Muscle of arm (tissue), 12 donors: ENCODE data around the gene DES. TPM values are rescaled to one million over a fixed set of nuclear protein-coding genes. Genes with fewer than 3 reads are reported as not detected.
A peak's percentile ranks its signal among the peaks of the same experiment; 100 is the strongest.

ENCODE experiments used
- DNase-seq: peaks from one replicate; pipeline ENCODE4 v3.0.0-alpha.2; 2013
- polyA plus RNA-seq, 12 donors: library from polyadenylated mRNA; unstranded; fragments of 120-200 nt; gene quantifications; one replicate each; pipeline ENCODE4 v1.2.1, GENCODE V29; 2013; ENCODE audit not compliant: insufficient read length in 12 of 12

Gene DES
- polyA plus RNA-seq, 12 donors: 1,983 to 5,935 (median 4,188) TPM

DNA sequence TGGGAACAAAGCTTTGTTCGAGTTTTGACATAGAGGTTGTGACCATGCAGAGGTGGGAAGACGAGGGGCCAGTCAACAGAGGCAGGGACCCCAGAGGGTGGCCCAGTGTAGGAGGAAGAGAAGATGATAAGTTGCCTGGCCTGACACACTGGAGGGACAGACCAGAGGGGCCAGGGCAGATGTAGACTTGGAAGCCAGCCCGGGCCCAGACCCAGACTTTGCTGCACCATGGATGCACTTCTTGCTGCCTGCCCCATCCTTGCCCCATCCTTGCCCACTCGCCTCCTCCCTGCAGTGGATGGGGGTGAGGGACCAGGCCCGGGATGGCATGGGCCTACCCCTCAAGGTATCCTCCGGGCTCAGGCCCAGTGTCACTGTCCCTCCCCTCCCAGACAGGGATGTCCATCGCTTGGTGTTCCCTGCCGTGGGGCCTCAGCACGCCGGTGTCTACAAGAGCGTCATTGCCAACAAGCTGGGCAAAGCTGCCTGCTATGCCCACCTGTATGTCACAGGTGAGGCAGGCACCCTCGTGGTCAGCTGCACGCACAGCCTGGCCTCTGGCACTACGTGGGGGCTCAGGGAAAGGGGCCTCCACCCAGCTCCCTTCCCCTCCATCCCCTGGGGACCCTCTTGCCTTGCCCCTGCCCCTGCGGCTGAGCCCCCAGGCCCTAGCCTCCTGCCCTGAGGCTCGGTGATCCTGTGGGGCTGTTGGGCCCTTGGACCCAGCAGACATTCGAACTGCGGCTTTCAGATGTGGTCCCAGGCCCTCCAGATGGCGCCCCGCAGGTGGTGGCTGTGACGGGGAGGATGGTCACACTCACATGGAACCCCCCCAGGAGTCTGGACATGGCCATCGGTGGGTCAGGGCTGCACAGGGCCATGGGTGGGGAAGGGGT lies 53.5 kb downstream of the DES start:
- no peak for DNase-seq

DNA sequence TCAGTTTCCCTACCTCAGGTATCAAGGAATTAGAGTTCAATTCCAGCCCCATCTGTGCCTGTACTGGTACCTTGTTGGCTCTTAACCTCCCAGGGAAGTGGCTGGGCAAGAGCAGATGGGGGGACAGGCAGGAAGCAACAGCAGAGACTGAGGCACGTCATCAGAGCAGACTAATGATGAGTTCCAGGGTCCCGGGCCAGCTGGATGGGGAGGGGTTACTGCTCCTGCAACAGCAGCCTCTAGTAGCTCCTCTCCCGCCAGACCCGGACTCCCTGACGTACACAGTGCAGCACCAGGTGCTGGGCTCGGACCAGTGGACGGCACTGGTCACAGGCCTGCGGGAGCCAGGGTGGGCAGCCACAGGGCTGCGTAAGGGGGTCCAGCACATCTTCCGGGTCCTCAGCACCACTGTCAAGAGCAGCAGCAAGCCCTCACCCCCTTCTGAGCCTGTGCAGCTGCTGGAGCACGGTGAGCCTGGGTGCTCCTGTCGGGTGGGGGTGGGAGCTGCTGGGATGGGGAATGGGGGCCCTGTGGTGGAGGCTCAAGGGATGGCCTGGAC lies 54.5 kb downstream of the DES start:
- no peak for DNase-seq

DNA sequence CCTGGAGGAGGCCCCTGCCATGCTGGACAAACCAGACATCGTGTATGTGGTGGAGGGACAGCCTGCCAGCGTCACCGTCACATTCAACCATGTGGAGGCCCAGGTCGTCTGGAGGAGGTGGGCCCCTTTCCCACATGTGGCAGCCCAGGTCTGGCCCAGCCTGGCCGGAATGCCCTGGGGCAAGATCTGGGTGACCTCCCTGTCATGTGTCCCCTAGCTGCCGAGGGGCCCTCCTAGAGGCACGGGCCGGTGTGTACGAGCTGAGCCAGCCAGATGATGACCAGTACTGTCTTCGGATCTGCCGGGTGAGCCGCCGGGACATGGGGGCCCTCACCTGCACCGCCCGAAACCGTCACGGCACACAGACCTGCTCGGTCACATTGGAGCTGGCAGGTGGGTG lies 55.3 kb downstream of the DES start:
- no peak for DNase-seq

DNA sequence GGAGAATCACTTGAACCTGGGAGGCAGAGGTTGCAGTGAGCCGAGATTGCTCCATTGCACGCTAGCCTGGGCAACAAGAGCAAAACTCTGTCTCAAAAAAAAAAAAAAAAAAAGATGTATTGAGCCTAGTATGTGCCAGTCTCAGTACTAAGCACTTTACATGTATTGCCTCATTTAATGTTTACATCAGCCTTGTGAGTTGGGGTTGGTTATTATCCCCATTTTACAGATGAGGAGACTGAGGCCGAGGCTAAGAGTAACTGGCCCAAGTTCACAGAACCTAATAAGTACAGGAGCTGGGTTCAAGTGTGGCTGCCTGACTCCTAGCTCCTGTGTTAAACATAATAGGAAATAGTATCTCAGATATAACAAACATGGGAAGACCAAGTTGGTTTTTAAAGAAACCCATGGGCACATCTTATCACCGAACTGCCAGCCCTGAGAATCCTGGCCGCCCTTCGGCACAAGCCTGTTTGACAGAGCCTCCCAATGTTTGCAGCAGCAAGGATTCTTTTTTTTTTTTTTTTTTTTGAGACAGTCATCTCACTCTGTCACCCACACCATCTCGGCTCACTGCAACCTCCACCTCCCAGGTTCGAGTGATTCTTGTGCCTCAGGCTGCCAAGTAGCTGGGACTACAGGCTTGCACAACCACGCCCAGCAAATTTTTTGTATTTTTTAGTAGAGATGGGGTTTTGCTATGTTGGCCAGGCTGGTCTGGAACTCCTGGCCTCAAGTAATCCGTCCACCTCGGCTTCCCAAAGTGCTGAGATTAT lies 56.3 kb downstream of the DES start:
- DNase-seq: no peak

DNA sequence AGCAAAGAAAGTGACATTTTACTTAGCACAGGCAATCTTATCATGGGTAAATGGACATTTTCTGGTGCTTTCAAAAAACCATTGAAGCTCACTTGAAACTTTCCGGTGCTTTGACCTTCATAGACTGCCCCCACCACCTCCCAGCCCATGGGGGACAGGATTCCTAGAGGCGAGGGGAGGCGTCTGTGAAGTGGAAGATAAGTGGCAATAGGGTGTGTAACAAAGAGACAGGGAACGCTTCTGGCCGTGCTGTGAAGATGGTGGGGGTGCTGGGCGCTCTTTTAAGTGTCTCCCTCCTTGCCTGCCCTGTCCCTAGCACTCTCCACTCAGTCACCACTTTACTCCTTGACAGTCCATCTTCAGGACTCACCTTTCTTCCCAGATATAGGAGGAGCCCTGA lies 57.1 kb downstream of the DES start:
- no peak for DNase-seq

DNA sequence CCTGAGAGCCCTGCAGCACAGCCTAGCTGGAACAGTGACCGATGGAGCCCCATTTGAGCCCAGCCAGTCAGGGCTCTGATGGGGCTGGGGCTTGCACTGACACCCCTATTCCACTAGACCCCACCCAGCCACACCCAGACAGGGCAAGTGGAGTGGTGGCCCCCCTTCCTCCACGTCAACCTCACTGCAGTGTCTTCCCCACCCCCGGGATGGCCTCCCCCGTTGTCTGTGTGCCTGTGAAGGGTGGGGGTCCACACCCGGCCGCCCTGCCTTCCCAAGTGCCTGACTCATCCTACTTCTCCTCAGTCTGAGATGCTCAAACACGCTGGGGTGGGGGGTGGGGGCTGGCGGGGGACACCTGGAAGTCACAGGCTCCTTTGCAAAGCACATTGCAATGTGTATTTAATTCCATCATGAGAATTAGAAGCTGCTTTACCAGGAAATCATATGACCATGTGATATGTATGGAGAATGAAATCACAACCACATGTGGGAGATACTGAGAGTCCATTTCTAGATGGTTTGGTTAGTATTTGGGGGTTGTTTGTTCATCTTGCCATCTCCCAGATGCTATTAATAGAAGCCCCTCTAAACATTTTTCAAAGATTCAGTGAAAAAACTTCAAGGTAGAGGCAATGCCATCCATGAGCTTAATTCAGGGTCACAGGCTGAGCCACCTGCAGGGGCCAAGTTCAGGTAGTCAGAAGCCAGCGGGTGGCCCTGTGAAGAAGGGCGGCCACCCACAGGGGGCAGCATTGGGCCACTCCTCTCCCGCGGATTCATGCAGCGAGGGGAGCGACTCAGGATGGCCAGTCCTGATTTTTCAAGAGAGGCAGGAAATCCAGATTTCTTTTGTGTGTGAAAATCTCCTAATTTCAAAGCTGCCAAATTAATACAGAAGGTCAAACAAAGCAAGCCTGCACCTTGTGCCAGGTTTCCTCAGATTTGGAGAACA lies 57.8 kb downstream of the DES start:
- peak; percentile 67 for DNase-seq

Other genes with a start within 250 kb of the DES start
- 1 to 10 TPM in 7 of 12 donors, under 1 TPM in 3, not detected in 2; 0.53 to 3.4 (median 1.1) TPM for gene SLC23A3, start 248.3 kb upstream of the DES start, polyA plus RNA-seq
- 10 to 100 TPM in 11 of 12 donors, not detected in 1; 28.7 to 52.0 (median 32.5) TPM for gene CNPPD1, start 241.5 kb upstream of the DES start, polyA plus RNA-seq
- gene RETREG2, start 240.1 kb upstream of the DES start, polyA plus RNA-seq: 10 to 100 TPM in 11 of 12 donors, not detected in 1; 34.8 to 80.3 (median 43.3) TPM
- gene ZFAND2B, start 211.6 kb upstream of the DES start, polyA plus RNA-seq: 10 to 100 TPM in 11 of 12 donors, not detected in 1; 16.5 to 36.6 (median 24.2) TPM
- gene ABCB6, start 199.4 kb upstream of the DES start, polyA plus RNA-seq: 10 to 100 TPM in 11 of 12 donors, not detected in 1; 28.3 to 42.0 (median 29.6) TPM
- gene ATG9A, start 188.7 kb upstream of the DES start, polyA plus RNA-seq: 10 to 100 TPM in 11 of 12 donors, not detected in 1; 26.7 to 49.9 (median 31.6) TPM
- gene ANKZF1, start 188.6 kb upstream of the DES start, polyA plus RNA-seq: 10 to 100 TPM in 11 of 12 donors, not detected in 1; 16.1 to 60.7 (median 24.1) TPM
- 10 to 100 TPM in 1 of 12 donors, 1 to 10 TPM in 9, not detected in 2; 3.4 to 11.6 (median 5.4) TPM for gene GLB1L, start 172.9 kb upstream of the DES start, polyA plus RNA-seq
- gene STK16, start 172.9 kb upstream of the DES start, polyA plus RNA-seq: 10 to 100 TPM in 11 of 12 donors, not detected in 1; 13.6 to 36.2 (median 17.0) TPM
- gene TUBA4B, start 165.1 kb upstream of the DES start, polyA plus RNA-seq: under 1 TPM in 3 of 12 donors, not detected in 9; 0.21 to 0.24 (median 0.23) TPM
- gene TUBA4A, start 164.5 kb upstream of the DES start, polyA plus RNA-seq: 100 to 1,000 TPM in 10 of 12 donors, 10 to 100 TPM in 1, not detected in 1; 75.2 to 146 (median 120) TPM
- gene DNAJB2, start 139.0 kb upstream of the DES start, polyA plus RNA-seq: 10 to 100 TPM in 11 of 12 donors, not detected in 1; 66.8 to 96.2 (median 82.4) TPM
- under 1 TPM in 6 of 12 donors, not detected in 6; 0.17 to 0.44 (median 0.22) TPM for gene PTPRN, start 109.0 kb upstream of the DES start, polyA plus RNA-seq
- not detected for gene RESP18, start 85.6 kb upstream of the DES start, polyA plus RNA-seq
- 10 to 100 TPM in 11 of 12 donors, not detected in 1; 25.7 to 53.3 (median 34.3) TPM for gene DNPEP, start 30.5 kb upstream of the DES start, polyA plus RNA-seq
- gene SPEG, start 16.5 kb downstream of the DES start, polyA plus RNA-seq: 100 to 1,000 TPM in 8 of 12 donors, 10 to 100 TPM in 4; 61.4 to 251 (median 156) TPM
- 10 to 100 TPM in 11 of 12 donors, not detected in 1; 18.5 to 82.8 (median 25.4) TPM for gene GMPPA, start 80.5 kb downstream of the DES start, polyA plus RNA-seq
- 1 to 10 TPM in 1 of 12 donors, under 1 TPM in 9, not detected in 2; 0.24 to 1.1 (median 0.48) TPM for gene ASIC4, start 96.1 kb downstream of the DES start, polyA plus RNA-seq
- gene CHPF, start 125.4 kb downstream of the DES start, polyA plus RNA-seq: 100 to 1,000 TPM in 1 of 12 donors, 10 to 100 TPM in 10, not detected in 1; 33.4 to 111 (median 41.4) TPM
- gene TMEM198, start 125.7 kb downstream of the DES start, polyA plus RNA-seq: 1 to 10 TPM in 11 of 12 donors, not detected in 1; 1.6 to 4.8 (median 2.4) TPM
- 100 to 1,000 TPM in 10 of 12 donors, 10 to 100 TPM in 1, not detected in 1; 93.2 to 179 (median 118) TPM for gene OBSL1, start 153.2 kb downstream of the DES start, polyA plus RNA-seq
- gene INHA, start 153.9 kb downstream of the DES start, polyA plus RNA-seq: 1 to 10 TPM in 5 of 12 donors, under 1 TPM in 5, not detected in 2; 0.28 to 1.5 (median 0.97) TPM
- gene STK11IP, start 179.5 kb downstream of the DES start, polyA plus RNA-seq: 10 to 100 TPM in 11 of 12 donors, not detected in 1; 10.8 to 22.0 (median 14.2) TPM
- 10 to 100 TPM in 4 of 12 donors, 1 to 10 TPM in 7, not detected in 1; 4.2 to 15.2 (median 7.8) TPM for gene SLC4A3, start 209.3 kb downstream of the DES start, polyA plus RNA-seq